Calu3 (cell line): ENCODE measurements around the gene TRPV6. TPM values are rescaled to one million over a fixed set of nuclear protein-coding genes. Genes with fewer than 3 reads are reported as not detected.

ENCODE experiments used
- BruUV-seq: library from RNA; stranded (reverse); fragments of 400-500 nt; replicated peaks from 2 replicates; lab custom pipeline; 2021; lab: Mats Ljungman, UMichigan
- CTCF ChIA-PET: fragments of 300-600 bp; sonication (Branson Sonifier 250); formaldehyde crosslinking; loops from one replicate; lab custom pipeline; 2022; ENCODE audit warnings: antibody characterized with exemption; lab: Charles Lee
- DNase-seq: peaks from one replicate; pipeline ENCODE4 v3.0.0; 2022
- H3K27ac Mint-ChIP-seq: one replicate; pipeline ENCODE4 v1.8.0; 2022; ENCODE audit warnings: mixed read lengths; ENCODE audit not compliant: unreplicated experiment
- H3K27me3 Mint-ChIP-seq: one replicate; pipeline ENCODE4 v1.8.0; 2022; ENCODE audit warnings: mixed read lengths; ENCODE audit not compliant: unreplicated experiment
- H3K36me3 Mint-ChIP-seq: one replicate; pipeline ENCODE4 v1.8.0; 2022; ENCODE audit warnings: mild to moderate bottlenecking, moderate library complexity, mixed read lengths; ENCODE audit not compliant: insufficient read depth, unreplicated experiment
- H3K4me1 Mint-ChIP-seq: one replicate; pipeline ENCODE4 v1.8.0; 2022; ENCODE audit warnings: mild to moderate bottlenecking, low read depth, mixed read lengths; ENCODE audit not compliant: unreplicated experiment
- H3K4me3 Mint-ChIP-seq: one replicate; pipeline ENCODE4 v1.8.0; 2022; ENCODE audit warnings: mild to moderate bottlenecking, low read depth, moderate library complexity, mixed read lengths; ENCODE audit not compliant: unreplicated experiment
- H3K9me3 Mint-ChIP-seq: one replicate; pipeline ENCODE4 v1.8.0; 2022; ENCODE audit warnings: low read depth, mixed read lengths; ENCODE audit not compliant: unreplicated experiment
- intact Hi-C: fragments of 100-400 bp; cut with micrococcal nuclease; formaldehyde crosslinking; loops from one replicate; pipeline ENCODE4 v1.10.0; 2022; ENCODE audit not compliant: unreplicated experiment
- total RNA-seq: library from RNA; stranded (reverse); gene quantifications from 2 replicates; pipeline ENCODE4 v1.2.3, GENCODE V29; 2022
- TF ChIP-seq, protein P1 (sequence below): fragments of 200-600 bp; IDR thresholded peaks from one replicate; pipeline ENCODE4 v1.8.0; 2022; ENCODE audit warnings: antibody characterized with exemption; ENCODE audit not compliant: unreplicated experiment

Gene TRPV6
- total RNA-seq, 1 experiment from 2014 or later: 1.7 TPM

DNA sequence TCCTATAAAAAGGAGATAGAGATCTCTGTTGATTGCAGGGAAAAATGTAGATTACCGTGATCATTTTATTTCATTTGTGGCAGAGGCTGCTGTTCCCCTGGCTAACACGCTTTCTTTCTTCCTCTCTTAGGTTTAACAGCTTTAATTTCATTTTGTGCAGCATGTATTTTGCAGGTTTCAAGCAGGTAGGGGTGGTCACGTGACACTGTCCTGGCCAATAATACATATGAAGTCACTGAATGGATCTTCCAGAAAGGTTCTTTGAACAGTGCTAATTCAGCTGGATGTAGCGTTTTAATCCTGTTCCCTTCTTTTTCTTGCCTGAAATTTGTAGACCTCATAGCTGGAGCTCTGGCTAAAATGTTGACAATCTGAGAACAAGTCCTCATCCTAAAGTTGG lies 34.3 kb downstream of the TRPV6 start:
- no TSS peak for BruUV-seq
- Mint-ChIP-seq H3K9me3 (no peaks in the 10 kb centered on the region), H3K27me3 (peaks cover 80% of the 10 kb centered on the region), H3K36me3 (peaks cover 8% of the 10 kb centered on the region), H3K4me1 (peaks cover 13% of the 10 kb centered on the region), H3K4me3 (no peak overlapping the region), H3K27ac (no peak overlapping the region)
- intact Hi-C loops: loop anchor here (5.0 kb wide), 2 partner anchors 111 to 366 kb away; partner anchors contain the start of gene KEL
- no peak for DNase-seq
- TF ChIP-seq, protein P1, sequence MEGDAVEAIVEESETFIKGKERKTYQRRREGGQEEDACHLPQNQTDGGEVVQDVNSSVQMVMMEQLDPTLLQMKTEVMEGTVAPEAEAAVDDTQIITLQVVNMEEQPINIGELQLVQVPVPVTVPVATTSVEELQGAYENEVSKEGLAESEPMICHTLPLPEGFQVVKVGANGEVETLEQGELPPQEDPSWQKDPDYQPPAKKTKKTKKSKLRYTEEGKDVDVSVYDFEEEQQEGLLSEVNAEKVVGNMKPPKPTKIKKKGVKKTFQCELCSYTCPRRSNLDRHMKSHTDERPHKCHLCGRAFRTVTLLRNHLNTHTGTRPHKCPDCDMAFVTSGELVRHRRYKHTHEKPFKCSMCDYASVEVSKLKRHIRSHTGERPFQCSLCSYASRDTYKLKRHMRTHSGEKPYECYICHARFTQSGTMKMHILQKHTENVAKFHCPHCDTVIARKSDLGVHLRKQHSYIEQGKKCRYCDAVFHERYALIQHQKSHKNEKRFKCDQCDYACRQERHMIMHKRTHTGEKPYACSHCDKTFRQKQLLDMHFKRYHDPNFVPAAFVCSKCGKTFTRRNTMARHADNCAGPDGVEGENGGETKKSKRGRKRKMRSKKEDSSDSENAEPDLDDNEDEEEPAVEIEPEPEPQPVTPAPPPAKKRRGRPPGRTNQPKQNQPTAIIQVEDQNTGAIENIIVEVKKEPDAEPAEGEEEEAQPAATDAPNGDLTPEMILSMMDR: no peak
- CTCF ChIA-PET: no interaction called here

DNA sequence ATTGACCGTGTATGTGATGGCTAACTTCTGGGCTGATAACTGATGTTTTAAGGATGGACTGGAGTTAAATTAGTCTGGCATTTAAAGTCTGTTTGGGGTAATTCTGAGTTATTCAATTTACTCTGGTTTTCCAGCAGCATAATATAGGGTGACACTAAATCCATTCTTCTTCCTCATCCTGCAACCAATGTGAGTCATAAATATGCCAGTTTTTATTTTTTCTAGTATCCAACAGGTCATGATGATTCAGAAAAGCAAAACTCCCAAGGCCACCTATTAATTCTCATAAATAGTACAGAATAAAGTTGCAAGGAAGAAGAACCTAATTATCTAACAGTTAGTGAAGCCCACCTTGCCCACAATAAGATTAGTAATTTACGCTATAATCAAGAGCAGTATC lies 38.2 kb downstream of the TRPV6 start:
- TF ChIP-seq, protein P1: no peak
- intact Hi-C loops: no loop called here
- no peak for DNase-seq
- CTCF ChIA-PET: no interaction called here
- no TSS peak for BruUV-seq
- H3K9me3 Mint-ChIP-seq: no peaks in the 10 kb centered on the region
- H3K36me3 Mint-ChIP-seq: no peaks in the 10 kb centered on the region
- H3K27ac Mint-ChIP-seq: no peak overlapping the region
- no peak overlapping the region for H3K4me3 Mint-ChIP-seq
- H3K4me1 Mint-ChIP-seq: peaks cover 3% of the 10 kb centered on the region
- peaks cover 52% of the 10 kb centered on the region for H3K27me3 Mint-ChIP-seq

DNA sequence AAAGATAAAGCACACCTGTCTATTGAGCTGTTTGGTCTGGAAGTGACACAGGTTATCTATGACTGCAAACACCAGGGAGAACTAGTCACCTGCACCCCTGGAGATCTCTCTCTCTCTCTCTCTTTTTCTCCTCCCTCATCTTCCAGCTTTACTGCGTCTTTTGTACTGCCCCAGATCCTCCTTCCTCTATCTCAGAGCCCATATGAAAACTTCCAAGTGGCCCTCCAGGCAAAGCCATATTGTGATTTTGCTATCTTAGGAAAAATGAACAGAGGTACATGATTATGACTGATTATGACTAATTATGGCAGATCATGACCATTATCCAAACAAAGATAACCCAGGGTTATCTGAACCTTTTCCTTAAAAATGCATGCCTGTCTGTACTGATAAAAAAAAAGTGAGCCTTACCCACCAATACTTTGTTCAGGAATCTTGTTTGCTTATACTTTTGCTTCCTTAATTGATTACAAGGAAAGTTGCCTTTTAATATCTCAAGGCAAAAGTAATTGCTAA lies 43.2 kb downstream of the TRPV6 start:
- Mint-ChIP-seq H3K36me3 (no peaks in the 10 kb centered on the region), H3K9me3 (no peaks in the 10 kb centered on the region), H3K4me3 (no peak overlapping the region), H3K27ac (no peak overlapping the region), H3K4me1 (peaks cover 8% of the 10 kb centered on the region), H3K27me3 (peaks cover 4% of the 10 kb centered on the region)
- intact Hi-C loops: no loop called here
- no peak for DNase-seq
- TF ChIP-seq, protein P1: no peak
- CTCF ChIA-PET: no interaction called here
- no TSS peak for BruUV-seq

DNA sequence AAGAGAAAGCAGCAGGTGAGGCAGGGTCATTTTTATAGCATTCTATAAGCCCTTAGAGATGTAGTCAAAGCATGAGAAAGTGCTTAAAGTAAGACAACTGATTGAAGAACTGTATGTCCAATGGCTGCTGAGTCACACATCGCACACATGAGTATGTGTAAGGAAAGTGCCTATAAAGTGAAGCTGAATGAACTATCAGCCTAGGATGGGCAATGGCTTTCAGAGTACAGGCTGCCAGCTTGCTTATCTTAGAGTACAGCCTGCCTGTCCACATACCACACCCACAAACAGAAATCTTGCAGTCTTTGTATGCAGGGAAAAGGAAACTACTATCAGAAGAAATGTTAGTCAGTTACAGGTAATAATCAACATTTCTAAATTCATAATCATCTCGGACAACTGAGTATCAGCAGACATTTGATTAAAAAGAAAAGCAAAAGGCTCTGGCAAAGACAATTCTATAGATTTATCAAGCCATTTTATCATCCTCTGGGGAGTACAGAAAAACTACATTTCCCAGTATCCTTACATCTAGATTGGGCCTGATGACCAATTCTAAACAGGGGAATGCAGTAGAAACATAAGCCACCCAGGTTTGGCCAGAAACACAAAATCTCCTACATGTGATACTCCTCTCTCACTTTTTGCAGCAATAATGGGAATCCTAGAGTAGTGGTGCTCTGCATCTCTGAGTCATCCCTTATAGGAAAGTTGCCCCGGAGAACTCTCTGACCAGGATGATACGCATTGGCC lies 46.9 kb downstream of the TRPV6 start:
- no peak overlapping the region for H3K27ac Mint-ChIP-seq
- intact Hi-C loops: no loop called here
- no peak for DNase-seq
- peaks cover 13% of the 10 kb centered on the region for H3K27me3 Mint-ChIP-seq
- H3K9me3 Mint-ChIP-seq: no peaks in the 10 kb centered on the region
- TF ChIP-seq, protein P1: no peak
- no peak overlapping the region for H3K4me3 Mint-ChIP-seq
- CTCF ChIA-PET: no interaction called here
- H3K4me1 Mint-ChIP-seq: peaks cover 8% of the 10 kb centered on the region
- H3K36me3 Mint-ChIP-seq: no peaks in the 10 kb centered on the region
- BruUV-seq: no TSS peak
